Mammary microvascular endothelial cell (primary cell): ENCODE data around the gene RAB40AL. TPM values are rescaled to one million over a fixed set of nuclear protein-coding genes. Genes with fewer than 3 reads are reported as not detected.

ENCODE experiments used
- total RNA-seq: library from RNA; depleted of rRNA; stranded (reverse); fragments of >200 nt; gene quantifications from 2 replicates; pipeline ENCODE4 v1.2.3, GENCODE V29; 2015

The RAB40AL gene, protein sequence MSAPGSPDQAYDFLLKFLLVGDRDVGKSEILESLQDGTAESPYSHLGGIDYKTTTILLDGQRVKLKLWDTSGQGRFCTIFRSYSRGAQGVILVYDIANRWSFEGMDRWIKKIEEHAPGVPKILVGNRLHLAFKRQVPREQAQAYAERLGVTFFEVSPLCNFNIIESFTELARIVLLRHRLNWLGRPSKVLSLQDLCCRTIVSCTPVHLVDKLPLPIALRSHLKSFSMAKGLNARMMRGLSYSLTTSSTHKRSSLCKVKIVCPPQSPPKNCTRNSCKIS
- not detected in 2 replicates for total RNA-seq

DNA sequence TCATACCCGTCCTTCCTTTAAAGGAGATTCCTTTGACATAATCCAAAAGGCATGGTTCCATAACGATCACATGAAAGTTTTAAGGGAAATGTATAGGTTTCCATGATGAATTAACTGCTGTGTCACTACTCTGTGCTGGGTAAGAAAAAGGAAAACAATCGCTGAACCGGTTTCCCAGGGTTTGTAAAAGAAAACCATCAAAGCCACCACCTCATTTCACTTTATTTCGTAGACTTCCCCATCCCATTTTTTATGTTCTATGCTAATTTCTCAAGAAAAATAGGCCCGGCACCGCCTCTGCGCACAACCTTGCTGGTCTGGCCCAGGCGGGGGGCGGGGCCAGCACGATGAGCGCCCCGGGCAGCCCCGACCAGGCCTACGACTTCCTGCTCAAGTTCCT is at the start of gene RAB40AL:
TSS of gene RAB40AL (plus strand) at position 301 of the 400 bp plus-strand sequence. CDS start at position 348, 47 bp downstream.

Other genes starting within 250 kb of the RAB40AL start
- 15.3 and 17.5 TPM in 2 replicates for gene GPRASP2, start 224.8 kb upstream of the RAB40AL start, total RNA-seq
- gene GPRASP3, start 216.5 kb upstream of the RAB40AL start, total RNA-seq, result 3.0 and 4.0 TPM in 2 replicates
- 0.25 and 1.00 TPM in 2 replicates for gene BEX1, start 126.9 kb downstream of the RAB40AL start, total RNA-seq
- gene NXF3, start 155.9 kb downstream of the RAB40AL start, total RNA-seq, result not detected in 2 replicates